ENCODE measurements around the gene CCDC83. TPM values are rescaled to one million over a fixed set of nuclear protein-coding genes. Genes with fewer than 3 reads are reported as not detected.

CCDC83 gene
- total and polyA plus RNA-seq, 11 donors, result not detected

- Histone ChIP-seq H3K4me1 (peaks cover 0 to 50% (median 26%) of the 10 kb centered on the region in 12 donors), H3K27me3 (no peaks in the 10 kb centered on the region), H3K27ac (peak overlapping the region in 4 of 12 donors; percentile 25 to 86 (median 40)), H3K36me3 (no peaks in the 10 kb centered on the region), H3K9me3 (no peaks in the 10 kb centered on the region), H3K4me3 (no peak overlapping the region)
- DNase-seq, result no peak
- TF ChIP-seq POLR2A (IDR thresholded peaks at IDR 0.05), result no peak
- TF ChIP-seq, protein P1, sequence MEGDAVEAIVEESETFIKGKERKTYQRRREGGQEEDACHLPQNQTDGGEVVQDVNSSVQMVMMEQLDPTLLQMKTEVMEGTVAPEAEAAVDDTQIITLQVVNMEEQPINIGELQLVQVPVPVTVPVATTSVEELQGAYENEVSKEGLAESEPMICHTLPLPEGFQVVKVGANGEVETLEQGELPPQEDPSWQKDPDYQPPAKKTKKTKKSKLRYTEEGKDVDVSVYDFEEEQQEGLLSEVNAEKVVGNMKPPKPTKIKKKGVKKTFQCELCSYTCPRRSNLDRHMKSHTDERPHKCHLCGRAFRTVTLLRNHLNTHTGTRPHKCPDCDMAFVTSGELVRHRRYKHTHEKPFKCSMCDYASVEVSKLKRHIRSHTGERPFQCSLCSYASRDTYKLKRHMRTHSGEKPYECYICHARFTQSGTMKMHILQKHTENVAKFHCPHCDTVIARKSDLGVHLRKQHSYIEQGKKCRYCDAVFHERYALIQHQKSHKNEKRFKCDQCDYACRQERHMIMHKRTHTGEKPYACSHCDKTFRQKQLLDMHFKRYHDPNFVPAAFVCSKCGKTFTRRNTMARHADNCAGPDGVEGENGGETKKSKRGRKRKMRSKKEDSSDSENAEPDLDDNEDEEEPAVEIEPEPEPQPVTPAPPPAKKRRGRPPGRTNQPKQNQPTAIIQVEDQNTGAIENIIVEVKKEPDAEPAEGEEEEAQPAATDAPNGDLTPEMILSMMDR (IDR thresholded peaks at IDR 0.05), result peak in 3 of 12 donors; percentile 10 to 21 (median 19)
- intact Hi-C loops (cut with DNase I), result loop anchor here in 3 of 10 donors (10.0 kb wide), 2 partner anchors 91 to 349 kb away; partner anchors contain the start of gene CCDC83 (in 1 of the 3)
- no peak for ATAC-seq
Measured at GRCh38 chr11:85946221-85946620, 91.0 kb downstream of the CCDC83 start.

- TF ChIP-seq, protein P1 (IDR thresholded peaks at IDR 0.05), result no peak
- no peak for TF ChIP-seq POLR2A (IDR thresholded peaks at IDR 0.05)
- Histone ChIP-seq H3K9me3 (peaks cover 0 to 11% (median 0%) of the 10 kb centered on the region in 12 donors), H3K36me3 (no peaks in the 10 kb centered on the region), H3K27ac (peak overlapping the region; percentile 34 to 86 (median 59)), H3K4me3 (no peak overlapping the region), H3K27me3 (no peaks in the 10 kb centered on the region), H3K4me1 (peaks cover 0 to 50% (median 26%) of the 10 kb centered on the region in 12 donors)
- peak; percentile 52 to 91 (median 77) for ATAC-seq
- WGBS, 4 donors, result 33 to 43% (median 38%) methylated on average over 5 of the region's 5 CpGs
- intact Hi-C loops (cut with DNase I), result loop anchor here in 3 of 10 donors (10.0 kb wide), 2 partner anchors 93 to 347 kb away; partner anchors contain the start of gene CCDC83 (in 1 of the 3)
- peak in 2 of 5 donors; percentile 36 to 61 for DNase-seq
Measured at GRCh38 chr11:85947431-85948272, 92.5 kb downstream of the CCDC83 start.

- WGBS, 4 donors, result 92 to 97% (median 96%) methylated on average over 2 of the region's 2 CpGs
- Histone ChIP-seq H3K36me3 (peaks cover 0 to 4% (median 0%) of the 10 kb centered on the region in 9 donors), H3K4me3 (no peak overlapping the region), H3K9me3 (peaks cover 0 to 11% (median 0%) of the 10 kb centered on the region in 12 donors), H3K27ac (peak overlapping the region in 1 of 12 donors; percentile 86), H3K27me3 (no peaks in the 10 kb centered on the region), H3K4me1 (peaks cover 0 to 58% (median 26%) of the 10 kb centered on the region in 12 donors)
- intact Hi-C loops (cut with DNase I), result loop anchor here in 3 of 10 donors (10.0 kb wide), 2 partner anchors 94 to 346 kb away; partner anchors contain the start of gene CCDC83 (in 1 of the 3)
- ATAC-seq (no peak), DNase-seq (no peak)
- TF ChIP-seq, protein P1 (IDR thresholded peaks at IDR 0.05), result no peak
- TF ChIP-seq POLR2A (IDR thresholded peaks at IDR 0.05), result no peak
Measured at GRCh38 chr11:85948884-85949283, 93.7 kb downstream of the CCDC83 start.

GRCh38 chr11:85949798-85950197 lies 94.6 kb downstream of the CCDC83 start:
- intact Hi-C loops (cut with DNase I), result loop anchor here in 3 of 10 donors (10.0 kb wide), 2 partner anchors 95 to 345 kb away; partner anchors contain the start of gene CCDC83 (in 1 of the 3)
- ATAC-seq, result no peak
- Histone ChIP-seq H3K27ac (no peak overlapping the region), H3K4me1 (peaks cover 0 to 66% (median 33%) of the 10 kb centered on the region in 12 donors), H3K9me3 (peaks cover 0 to 11% (median 0%) of the 10 kb centered on the region in 12 donors), H3K36me3 (peaks cover 0 to 10% (median 6%) of the 10 kb centered on the region in 9 donors), H3K27me3 (no peaks in the 10 kb centered on the region), H3K4me3 (no peak overlapping the region)
- no peak for DNase-seq
- WGBS, 4 donors, result 86 to 100% (median 96%) methylated on average over 1 of the region's 1 CpG
- TF ChIP-seq, protein P1 (IDR thresholded peaks at IDR 0.05), result no peak
- TF ChIP-seq POLR2A (IDR thresholded peaks at IDR 0.05), result no peak

Measured in heart left ventricle (tissue), 16 donors.